Dermis microvascular lymphatic vessel endothelial cell (primary cell): ENCODE measurements around the gene ZRANB2. TPM values are rescaled to one million over a fixed set of nuclear protein-coding genes. Genes with fewer than 3 reads are reported as not detected.

Experiments used
- DNase-seq, 2 donors: peaks; one replicate each; pipeline versions ENCODE4 v3.0.0 to v3.0.0-alpha.2; 2010; ENCODE audit warnings: low read depth in 2 of 2
- total RNA-seq: library from RNA; depleted of rRNA; stranded (reverse); fragments of >200 nt; gene quantifications from 2 replicates; pipeline ENCODE4 v1.2.1, GENCODE V29; 2014

Gene ZRANB2
- total RNA-seq, 1 donor from 2014 or later = 20.4 TPM

GRCh38 chr1:71071720-71072119 lies 9.1 kb downstream of the ZRANB2 start:
- no peak for DNase-seq

GRCh38 chr1:71068325-71069240 lies 12.3 kb downstream of the ZRANB2 start:
- DNase-seq = no peak

GRCh38 chr1:71054791-71055190 lies 26.0 kb downstream of the ZRANB2 start:
- DNase-seq = no peak

GRCh38 chr1:71054281-71054731 lies 26.5 kb downstream of the ZRANB2 start:
- DNase-seq = no peak

- no peak for DNase-seq
Measured at GRCh38 chr1:71053758-71054157, 27.1 kb downstream of the ZRANB2 start.

GRCh38 chr1:71053146-71053545 lies 27.7 kb downstream of the ZRANB2 start:
- no peak for DNase-seq

GRCh38 chr1:71049951-71050598 lies 30.8 kb downstream of the ZRANB2 start:
- peak; percentile 72 to 75 for DNase-seq

- DNase-seq = peak in 1 of 2 donors; percentile 28
Measured at GRCh38 chr1:71047635-71048607, 32.9 kb downstream of the ZRANB2 start, which contains the start of gene PTGER3. TSS of gene PTGER3 (minus strand) at chr1:71047816. CDS start at chr1:71047577, 239 bp downstream.

GRCh38 chr1:71046891-71047634 lies 33.8 kb downstream of the ZRANB2 start:
- no peak for DNase-seq

GRCh38 chr1:71045463-71046028 lies 35.3 kb downstream of the ZRANB2 start:
- no peak for DNase-seq

- no peak for DNase-seq
Measured at GRCh38 chr1:71044833-71045232, 36.0 kb downstream of the ZRANB2 start.

GRCh38 chr1:71043065-71043464 lies 37.8 kb downstream of the ZRANB2 start:
- no peak for DNase-seq

GRCh38 chr1:71041806-71042205 lies 39.0 kb downstream of the ZRANB2 start:
- DNase-seq = no peak

- DNase-seq = no peak
Measured at GRCh38 chr1:71039661-71040262, 41.1 kb downstream of the ZRANB2 start.

- DNase-seq = no peak
Measured at GRCh38 chr1:71038942-71039341, 41.9 kb downstream of the ZRANB2 start.

- DNase-seq = no peak
Measured at GRCh38 chr1:71037829-71038620, 42.8 kb downstream of the ZRANB2 start.

GRCh38 chr1:71037066-71037465 lies 43.8 kb downstream of the ZRANB2 start:
- no peak for DNase-seq

- DNase-seq = no peak
Measured at GRCh38 chr1:71033136-71033535, 47.7 kb downstream of the ZRANB2 start.

- DNase-seq = no peak
Measured at GRCh38 chr1:71031426-71031825, 49.4 kb downstream of the ZRANB2 start.
